ENCODE data around the gene RFXANK.
A peak's percentile ranks its signal among the peaks of the same experiment; 100 is the strongest.
"Not testable (repeated sequence)": the region's sequence is repeated elsewhere in the genome, so short reads cannot be mapped to it uniquely, and the experiment has no call there.

The RFXANK gene

GRCh38 chr19:19170053-19170872, 21.8 kb upstream of the RFXANK start, which contains the start of gene MEF2B:
TSS of gene MEF2B (minus strand) at chr19:19170263. CDS start at chr19:19150735, 19,528 bp downstream.
- ATAC-seq, result peak; percentile 92
- no peak for TF ChIP-seq ZNF70 (CRISPR knock-in tag; IDR thresholded peaks at IDR 0.05)
- TF ChIP-seq PATZ1 (CRISPR knock-in tag; IDR thresholded peaks at IDR 0.05; ENCODE audit: borderline replicate concordance), result no peak
- no peak for TF ChIP-seq TSHZ2 (CRISPR knock-in tag; IDR thresholded peaks at IDR 0.05)
- no peak for TF ChIP-seq ZNF8 (CRISPR knock-in tag; IDR thresholded peaks at IDR 0.05)
- TF ChIP-seq ZFP30 (CRISPR knock-in tag; IDR thresholded peaks at IDR 0.05), result no peak
- no peak for TF ChIP-seq SNAI2 (CRISPR knock-in tag; IDR thresholded peaks at IDR 0.05)
- no peak for TF ChIP-seq ZC3H10 (CRISPR knock-in tag; IDR thresholded peaks at IDR 0.05)
- TF ChIP-seq POU6F1 (CRISPR knock-in tag; IDR thresholded peaks at IDR 0.05; ENCODE audit: borderline replicate concordance, low read depth), result no peak
- no peak for TF ChIP-seq CREB5 (CRISPR knock-in tag; IDR thresholded peaks at IDR 0.05; ENCODE audit: low read depth)
- no peak for TF ChIP-seq GLIS3 (CRISPR knock-in tag; IDR thresholded peaks at IDR 0.05)

- TF ChIP-seq ZNF8 (CRISPR knock-in tag; IDR thresholded peaks at IDR 0.05) (no peak), CREB5 (CRISPR knock-in tag; IDR thresholded peaks at IDR 0.05; ENCODE audit: low read depth) (no peak), ZFP3 (CRISPR knock-in tag; IDR thresholded peaks at IDR 0.05) (peak; percentile 98)
- no peak for ATAC-seq
Observed at GRCh38 chr19:19170873-19171672, 21.0 kb upstream of the RFXANK start.

GRCh38 chr19:19171821-19172532, 20.1 kb upstream of the RFXANK start:
- no peak for ATAC-seq
- TF ChIP-seq ISL1 (CRISPR knock-in tag; IDR thresholded peaks at IDR 0.05), result no peak
- no peak for TF ChIP-seq ARNTL (CRISPR knock-in tag; IDR thresholded peaks at IDR 0.05; ENCODE audit: borderline replicate concordance, low read depth)
- TF ChIP-seq ZFP30 (CRISPR knock-in tag; IDR thresholded peaks at IDR 0.05), result no peak
- no peak for TF ChIP-seq TOX (CRISPR knock-in tag; IDR thresholded peaks at IDR 0.05; ENCODE audit: borderline replicate concordance)
- no peak for TF ChIP-seq BACH2 (CRISPR knock-in tag; IDR thresholded peaks at IDR 0.05; ENCODE audit: borderline replicate concordance)
- no peak for TF ChIP-seq ZFP3 (CRISPR knock-in tag; IDR thresholded peaks at IDR 0.05)
- no peak for TF ChIP-seq GLIS3 (CRISPR knock-in tag; IDR thresholded peaks at IDR 0.05)
- no peak for TF ChIP-seq TCF4 (CRISPR knock-in tag; IDR thresholded peaks at IDR 0.05; ENCODE audit: borderline replicate concordance)
- no peak for TF ChIP-seq CREB5 (CRISPR knock-in tag; IDR thresholded peaks at IDR 0.05; ENCODE audit: low read depth)
- no peak for TF ChIP-seq SNAI2 (CRISPR knock-in tag; IDR thresholded peaks at IDR 0.05)
- no peak for TF ChIP-seq ESRRG (CRISPR knock-in tag; IDR thresholded peaks at IDR 0.05)
- no peak for TF ChIP-seq ZNF70 (CRISPR knock-in tag; IDR thresholded peaks at IDR 0.05)
- TF ChIP-seq TSHZ2 (CRISPR knock-in tag; IDR thresholded peaks at IDR 0.05), result no peak

- not testable (repeated sequence) for ATAC-seq
Observed at GRCh38 chr19:19173243-19173642, 18.8 kb upstream of the RFXANK start.

Measured in SK-N-SH treated with all-trans-retinoic acid at 6 μM for 48 hours (cell line).